Measurements from ENCODE around the gene LMBR1. TPM values are rescaled to one million over a fixed set of nuclear protein-coding genes. Genes with fewer than 3 reads are reported as not detected.

LMBR1 gene, protein sequence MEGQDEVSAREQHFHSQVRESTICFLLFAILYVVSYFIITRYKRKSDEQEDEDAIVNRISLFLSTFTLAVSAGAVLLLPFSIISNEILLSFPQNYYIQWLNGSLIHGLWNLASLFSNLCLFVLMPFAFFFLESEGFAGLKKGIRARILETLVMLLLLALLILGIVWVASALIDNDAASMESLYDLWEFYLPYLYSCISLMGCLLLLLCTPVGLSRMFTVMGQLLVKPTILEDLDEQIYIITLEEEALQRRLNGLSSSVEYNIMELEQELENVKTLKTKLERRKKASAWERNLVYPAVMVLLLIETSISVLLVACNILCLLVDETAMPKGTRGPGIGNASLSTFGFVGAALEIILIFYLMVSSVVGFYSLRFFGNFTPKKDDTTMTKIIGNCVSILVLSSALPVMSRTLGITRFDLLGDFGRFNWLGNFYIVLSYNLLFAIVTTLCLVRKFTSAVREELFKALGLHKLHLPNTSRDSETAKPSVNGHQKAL
- total RNA-seq: 112 and 121 TPM in 2 replicates

DNA sequence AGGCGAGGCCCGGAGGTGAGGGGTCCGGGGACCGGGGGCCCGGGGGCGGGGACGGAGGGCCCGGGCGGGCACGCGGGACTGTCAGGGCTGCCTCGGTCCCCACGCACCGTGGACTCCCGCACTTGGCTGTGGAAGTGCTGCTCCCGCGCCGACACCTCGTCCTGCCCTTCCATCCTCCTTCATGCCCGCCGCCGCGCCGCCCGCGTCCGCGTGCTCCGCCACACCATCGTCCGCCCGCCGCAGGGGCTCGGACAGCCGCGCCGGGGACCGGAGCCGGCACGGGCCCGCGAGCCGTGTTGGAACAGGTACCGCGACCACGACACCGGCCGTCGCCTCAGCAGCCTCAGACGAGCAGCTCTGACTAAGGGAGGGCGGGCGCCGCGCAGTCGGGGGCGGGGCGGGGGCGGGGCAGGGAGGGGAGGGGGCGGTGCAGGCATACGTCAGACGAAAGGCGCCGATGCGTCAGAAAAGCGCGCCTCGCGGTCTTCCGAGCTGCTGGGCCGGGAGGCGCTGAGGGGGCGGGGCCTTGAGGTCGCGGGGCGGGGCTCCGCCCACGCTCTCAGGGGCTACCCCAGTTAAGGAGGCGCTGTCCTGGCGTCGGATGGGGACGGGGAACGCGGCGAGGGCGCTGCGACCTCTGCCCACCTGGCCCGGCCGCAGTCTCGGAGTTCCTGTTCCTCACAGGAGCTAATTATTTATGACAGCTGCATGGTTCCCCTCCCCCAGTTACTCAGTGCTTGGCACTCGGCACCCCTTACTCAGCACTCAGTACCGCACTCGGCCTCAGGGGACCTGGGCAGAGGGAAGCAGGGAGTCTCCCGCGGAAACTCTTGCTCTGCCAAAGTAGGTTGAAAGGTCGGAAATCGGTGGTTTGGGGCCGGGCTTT is at the start of gene LMBR1:
LMBR1 (minus strand) TSS at position 363 of the 886 bp plus-strand sequence; CDS start at position 173, 190 bp downstream.

DNA sequence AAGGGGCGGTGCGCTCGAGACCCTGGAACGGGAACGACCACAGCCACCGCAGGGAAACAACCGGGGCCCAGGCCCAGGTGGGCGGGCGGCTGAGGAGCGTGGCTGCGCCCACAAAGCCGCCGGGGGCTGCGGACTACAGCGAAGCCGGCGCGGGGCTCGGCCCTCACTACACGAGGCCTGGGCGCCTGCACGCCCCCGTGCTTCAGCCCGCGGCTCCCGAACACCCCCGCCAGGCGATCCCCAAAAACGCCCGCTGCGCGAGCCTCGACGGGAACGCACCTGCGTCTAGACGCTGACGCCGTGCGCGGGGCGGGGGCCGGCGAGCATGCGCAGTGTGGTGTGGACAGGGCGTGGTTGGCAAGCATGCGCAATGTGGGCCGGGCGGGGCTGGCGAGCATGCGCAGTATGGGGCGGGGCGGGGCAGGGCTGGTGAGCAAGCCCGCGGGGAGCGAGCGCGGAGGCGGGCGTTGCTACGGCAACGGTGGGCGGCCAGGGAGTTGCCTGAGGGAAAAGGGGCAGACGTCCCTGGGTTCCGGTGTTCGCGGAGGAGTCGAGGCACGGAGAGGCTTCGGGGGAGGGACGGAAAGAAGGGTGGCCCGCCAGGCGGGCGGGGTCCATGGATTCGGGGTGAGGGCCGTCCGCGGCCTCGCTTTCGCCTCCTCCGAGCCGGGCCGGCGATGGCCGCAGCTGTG is 252.6 kb downstream of the LMBR1 start, which contains the start of gene RNF32:
RNF32 (plus strand) TSS at position 518 of the 692 bp plus-strand sequence. CDS start 3,104 bp downstream, outside the sequence.

Other genes with a start within 250 kb of the LMBR1 start
- gene NOM1, start 56.5 kb upstream of the LMBR1 start, total RNA-seq: 25.8 and 26.5 TPM in 2 replicates
- gene MNX1, start 117.5 kb upstream of the LMBR1 start, total RNA-seq: not detected in 2 replicates
- 83.9 and 95.1 TPM in 2 replicates for gene UBE3C, start 245.7 kb upstream of the LMBR1 start, total RNA-seq

Data from endothelial cell of coronary artery (primary cell).